GM23338 (cell line): ENCODE results near the gene ARHGAP1. TPM values are rescaled to one million over a fixed set of nuclear protein-coding genes. Genes with fewer than 3 reads are reported as not detected.

ENCODE experiments used
- ATAC-seq: fragments of 200-7000 bp; cut with Tn5 transposase; 3 replicates; pipeline ENCODE4 v1.9.1; 2020
- DNase-seq: peaks from one replicate; pipeline ENCODE4 v3.0.0-alpha.2; 2015; ENCODE audit warnings: low spot score
- H2AFZ ChIP-seq: fragments of 200-600 bp; sonication (generic); 2 replicates; pipeline ENCODE4 v1.8.0; 2016; ENCODE audit warnings: antibody characterized with exemption, mild to moderate bottlenecking, moderate library complexity
- H3F3A ChIP-seq: fragments of 200-600 bp; sonication (generic); replicated peaks from 2 replicates; pipeline ENCODE4 v1.8.0; 2017; ENCODE audit warnings: antibody characterized with exemption, mixed run types, low read depth
- H3K27ac ChIP-seq: fragments of 200-600 bp; sonication (generic); 2 replicates; pipeline ENCODE4 v1.6.1; 2016; ENCODE audit warnings: low read depth
- H3K27me3 ChIP-seq: fragments of 200-600 bp; sonication (generic); 2 replicates; pipeline ENCODE4 v1.8.0; 2016; ENCODE audit warnings: mild to moderate bottlenecking, mixed run types, moderate library complexity; ENCODE audit not compliant: insufficient read depth
- H3K36me3 ChIP-seq: fragments of 200-600 bp; sonication (generic); 2 replicates; pipeline ENCODE4 v1.8.0; 2016; ENCODE audit warnings: mild to moderate bottlenecking; ENCODE audit not compliant: insufficient read depth
- H3K4me1 ChIP-seq: fragments of 200-600 bp; sonication (generic); 2 replicates; pipeline ENCODE4 v1.8.0; 2016; ENCODE audit warnings: mild to moderate bottlenecking, moderate library complexity; ENCODE audit not compliant: insufficient read depth
- H3K4me2 ChIP-seq: fragments of 200-600 bp; sonication (generic); 2 replicates; pipeline ENCODE4 v1.7.1; 2017; ENCODE audit warnings: mixed run types
- H3K4me3 ChIP-seq: fragments of 200-600 bp; sonication (generic); 2 replicates; pipeline ENCODE4 v1.6.1; 2016; ENCODE audit warnings: mixed run types
- H3K79me2 ChIP-seq: fragments of 200-600 bp; sonication (generic); replicated peaks from 2 replicates; pipeline ENCODE4 v1.8.0; 2017; ENCODE audit warnings: mild to moderate bottlenecking; ENCODE audit not compliant: insufficient read depth
- H3K9me2 ChIP-seq: fragments of 200-600 bp; sonication (generic); 2 replicates; pipeline ENCODE4 v1.8.0; 2017; ENCODE audit not compliant: insufficient read depth
- H4K20me1 ChIP-seq: fragments of 200-600 bp; sonication (generic); replicated peaks from 2 replicates; pipeline ENCODE4 v1.8.0; 2017; ENCODE audit warnings: mild to moderate bottlenecking; ENCODE audit not compliant: insufficient read depth
- H3K27ac Mint-ChIP-seq: 2 replicates; pipeline ENCODE4 v1.8.0; 2020; ENCODE audit warnings: inconsistent platforms, mild to moderate bottlenecking, moderate library complexity, mixed read lengths
- H3K27me3 Mint-ChIP-seq: 3 replicates; pipeline ENCODE4 v1.8.0; 2022; ENCODE audit warnings: low read depth, mild to moderate bottlenecking, moderate library complexity, mixed read lengths, inconsistent platforms; ENCODE audit not compliant: insufficient read depth, poor library complexity
- H3K36me3 Mint-ChIP-seq: 3 replicates; pipeline ENCODE4 v1.8.0; 2021; ENCODE audit warnings: low read depth, mild to moderate bottlenecking, inconsistent platforms, moderate library complexity, mixed read lengths
- H3K4me1 Mint-ChIP-seq: 3 replicates; pipeline ENCODE4 v1.8.0; 2020; ENCODE audit warnings: mild to moderate bottlenecking, inconsistent platforms, mixed read lengths
- H3K4me3 Mint-ChIP-seq: 3 replicates; pipeline ENCODE4 v1.8.0; 2021; ENCODE audit warnings: moderate library complexity, mild to moderate bottlenecking, inconsistent platforms, mixed read lengths
- H3K9me3 Mint-ChIP-seq: 3 replicates; pipeline ENCODE4 v1.8.0; 2020; ENCODE audit warnings: moderate library complexity, mild to moderate bottlenecking, inconsistent platforms, mixed read lengths
- CREB1 ChIP-seq: fragments of 250-450 bp; sonication (Bioruptor Pico); IDR thresholded peaks from 2 replicates; pipeline ENCODE4 v1.5.0; 2020; ENCODE audit warnings: low read depth, mild to moderate bottlenecking, moderate library complexity
- EZH2phosphoT487 ChIP-seq: fragments of 200-600 bp; sonication (generic); IDR thresholded peaks from one replicate; pipeline ENCODE4 v1.8.1; 2018; ENCODE audit warnings: antibody characterized with exemption; ENCODE audit not compliant: unreplicated experiment
- JUNB ChIP-seq: IDR thresholded peaks from one replicate; pipeline ENCODE4 v1.6.1; 2016; ENCODE audit warnings: antibody characterized with exemption; ENCODE audit not compliant: unreplicated experiment
- NANOG ChIP-seq: IDR thresholded peaks from 2 replicates; pipeline ENCODE4 v1.6.1; 2016; ENCODE audit warnings: antibody characterized with exemption, borderline replicate concordance
- POLR2AphosphoS5 ChIP-seq: IDR thresholded peaks from 2 replicates; pipeline ENCODE4 v1.6.1; 2016; ENCODE audit warnings: antibody characterized with exemption, low read depth
- ZNF114 ChIP-seq: fragments of 250-450 bp; sonication (Bioruptor Pico); IDR thresholded peaks from 2 replicates; pipeline ENCODE4 v1.5.0; 2020; ENCODE audit warnings: mild to moderate bottlenecking, moderate library complexity
- polyA plus RNA-seq: library from polyadenylated mRNA; unstranded; fragments of >200 nt; fragmentation: Nextera tagmentation; extraction: Ambion mirVana; gene quantifications from 2 replicates; pipeline ENCODE4 v1.2.1, GENCODE V29; 2016
- total RNA-seq: library from RNA; depleted of rRNA; stranded (reverse); fragments of >200 nt; shearing (Covaris generic); gene quantifications from 2 replicates; pipeline ENCODE4 v1.2.3, GENCODE V29; 2014
- TF ChIP-seq, protein P1 (sequence below): fragments of 250-450 bp; sonication (Bioruptor Pico); IDR thresholded peaks from 2 replicates; pipeline ENCODE4 v1.5.0; 2020; ENCODE audit warnings: mild to moderate bottlenecking, moderate library complexity
- TF ChIP-seq, protein P2 (sequence below): IDR thresholded peaks from 2 replicates; pipeline ENCODE4 v1.6.1; 2016; ENCODE audit warnings: antibody characterized with exemption

ARHGAP1 gene
- total and polyA plus RNA-seq, 2 experiments from 2014 or later: 23.4 to 38.1 TPM

DNA sequence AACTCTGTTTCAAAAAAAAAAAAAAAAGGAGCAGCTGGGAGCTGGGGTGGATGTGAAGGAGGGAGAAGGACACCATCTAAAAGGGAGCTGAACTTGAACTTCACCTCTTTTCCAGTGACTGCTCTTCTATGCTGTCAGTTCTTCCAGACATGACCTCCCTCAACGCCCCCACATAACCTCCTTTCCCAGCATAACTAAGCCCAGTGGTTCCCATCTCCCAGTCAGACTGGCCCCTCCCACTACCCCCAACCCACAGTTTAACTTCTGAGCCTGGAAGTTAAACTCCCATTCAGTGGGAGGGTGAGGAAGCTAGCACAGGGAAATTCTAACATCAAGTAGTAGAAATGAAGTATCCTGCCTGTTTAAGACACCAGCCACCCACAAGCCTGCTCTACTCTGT lies 1.8 kb downstream of the ARHGAP1 start (continued):
- TF ChIP-seq JUNB: no peak
- no peak for TF ChIP-seq ZNF114 (CRISPR knock-in tag)
- TF ChIP-seq POLR2AphosphoS5: no peak
- no peak for TF ChIP-seq NANOG
- no peak for TF ChIP-seq CREB1 (CRISPR knock-in tag)
- TF ChIP-seq EZH2phosphoT487: no peak
- TF ChIP-seq, protein P1, sequence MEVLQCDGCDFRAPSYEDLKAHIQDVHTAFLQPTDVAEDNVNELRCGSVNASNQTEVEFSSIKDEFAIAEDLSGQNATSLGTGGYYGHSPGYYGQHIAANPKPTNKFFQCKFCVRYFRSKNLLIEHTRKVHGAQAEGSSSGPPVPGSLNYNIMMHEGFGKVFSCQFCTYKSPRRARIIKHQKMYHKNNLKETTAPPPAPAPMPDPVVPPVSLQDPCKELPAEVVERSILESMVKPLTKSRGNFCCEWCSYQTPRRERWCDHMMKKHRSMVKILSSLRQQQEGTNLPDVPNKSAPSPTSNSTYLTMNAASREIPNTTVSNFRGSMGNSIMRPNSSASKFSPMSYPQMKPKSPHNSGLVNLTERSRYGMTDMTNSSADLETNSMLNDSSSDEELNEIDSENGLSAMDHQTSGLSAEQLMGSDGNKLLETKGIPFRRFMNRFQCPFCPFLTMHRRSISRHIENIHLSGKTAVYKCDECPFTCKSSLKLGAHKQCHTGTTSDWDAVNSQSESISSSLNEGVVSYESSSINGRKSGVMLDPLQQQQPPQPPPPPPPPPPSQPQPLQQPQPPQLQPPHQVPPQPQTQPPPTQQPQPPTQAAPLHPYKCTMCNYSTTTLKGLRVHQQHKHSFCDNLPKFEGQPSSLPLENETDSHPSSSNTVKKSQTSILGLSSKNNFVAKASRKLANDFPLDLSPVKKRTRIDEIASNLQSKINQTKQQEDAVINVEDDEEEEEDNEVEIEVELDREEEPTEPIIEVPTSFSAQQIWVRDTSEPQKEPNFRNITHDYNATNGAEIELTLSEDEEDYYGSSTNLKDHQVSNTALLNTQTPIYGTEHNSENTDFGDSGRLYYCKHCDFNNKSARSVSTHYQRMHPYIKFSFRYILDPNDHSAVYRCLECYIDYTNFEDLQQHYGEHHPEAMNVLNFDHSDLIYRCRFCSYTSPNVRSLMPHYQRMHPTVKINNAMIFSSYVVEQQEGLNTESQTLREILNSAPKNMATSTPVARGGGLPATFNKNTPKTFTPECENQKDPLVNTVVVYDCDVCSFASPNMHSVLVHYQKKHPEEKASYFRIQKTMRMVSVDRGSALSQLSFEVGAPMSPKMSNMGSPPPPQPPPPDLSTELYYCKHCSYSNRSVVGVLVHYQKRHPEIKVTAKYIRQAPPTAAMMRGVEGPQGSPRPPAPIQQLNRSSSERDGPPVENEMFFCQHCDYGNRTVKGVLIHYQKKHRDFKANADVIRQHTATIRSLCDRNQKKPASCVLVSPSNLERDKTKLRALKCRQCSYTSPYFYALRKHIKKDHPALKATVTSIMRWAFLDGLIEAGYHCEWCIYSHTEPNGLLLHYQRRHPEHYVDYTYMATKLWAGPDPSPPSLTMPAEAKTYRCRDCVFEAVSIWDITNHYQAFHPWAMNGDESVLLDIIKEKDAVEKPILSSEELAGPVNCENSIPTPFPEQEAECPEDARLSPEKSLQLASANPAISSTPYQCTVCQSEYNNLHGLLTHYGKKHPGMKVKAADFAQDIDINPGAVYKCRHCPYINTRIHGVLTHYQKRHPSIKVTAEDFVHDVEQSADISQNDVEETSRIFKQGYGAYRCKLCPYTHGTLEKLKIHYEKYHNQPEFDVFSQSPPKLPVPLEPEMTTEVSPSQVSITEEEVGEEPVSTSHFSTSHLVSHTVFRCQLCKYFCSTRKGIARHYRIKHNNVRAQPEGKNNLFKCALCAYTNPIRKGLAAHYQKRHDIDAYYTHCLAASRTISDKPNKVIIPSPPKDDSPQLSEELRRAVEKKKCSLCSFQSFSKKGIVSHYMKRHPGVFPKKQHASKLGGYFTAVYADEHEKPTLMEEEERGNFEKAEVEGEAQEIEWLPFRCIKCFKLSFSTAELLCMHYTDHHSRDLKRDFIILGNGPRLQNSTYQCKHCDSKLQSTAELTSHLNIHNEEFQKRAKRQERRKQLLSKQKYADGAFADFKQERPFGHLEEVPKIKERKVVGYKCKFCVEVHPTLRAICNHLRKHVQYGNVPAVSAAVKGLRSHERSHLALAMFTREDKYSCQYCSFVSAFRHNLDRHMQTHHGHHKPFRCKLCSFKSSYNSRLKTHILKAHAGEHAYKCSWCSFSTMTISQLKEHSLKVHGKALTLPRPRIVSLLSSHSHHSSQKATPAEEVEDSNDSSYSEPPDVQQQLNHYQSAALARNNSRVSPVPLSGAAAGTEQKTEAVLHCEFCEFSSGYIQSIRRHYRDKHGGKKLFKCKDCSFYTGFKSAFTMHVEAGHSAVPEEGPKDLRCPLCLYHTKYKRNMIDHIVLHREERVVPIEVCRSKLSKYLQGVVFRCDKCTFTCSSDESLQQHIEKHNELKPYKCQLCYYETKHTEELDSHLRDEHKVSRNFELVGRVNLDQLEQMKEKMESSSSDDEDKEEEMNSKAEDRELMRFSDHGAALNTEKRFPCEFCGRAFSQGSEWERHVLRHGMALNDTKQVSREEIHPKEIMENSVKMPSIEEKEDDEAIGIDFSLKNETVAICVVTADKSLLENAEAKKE (CRISPR knock-in tag): no peak
- TF ChIP-seq, protein P2, sequence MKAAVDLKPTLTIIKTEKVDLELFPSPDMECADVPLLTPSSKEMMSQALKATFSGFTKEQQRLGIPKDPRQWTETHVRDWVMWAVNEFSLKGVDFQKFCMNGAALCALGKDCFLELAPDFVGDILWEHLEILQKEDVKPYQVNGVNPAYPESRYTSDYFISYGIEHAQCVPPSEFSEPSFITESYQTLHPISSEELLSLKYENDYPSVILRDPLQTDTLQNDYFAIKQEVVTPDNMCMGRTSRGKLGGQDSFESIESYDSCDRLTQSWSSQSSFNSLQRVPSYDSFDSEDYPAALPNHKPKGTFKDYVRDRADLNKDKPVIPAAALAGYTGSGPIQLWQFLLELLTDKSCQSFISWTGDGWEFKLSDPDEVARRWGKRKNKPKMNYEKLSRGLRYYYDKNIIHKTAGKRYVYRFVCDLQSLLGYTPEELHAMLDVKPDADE: no peak

- no peak for DNase-seq
- ATAC-seq: no peak
- Histone ChIP-seq H3K9me2 (no peaks in the 10 kb centered on the region), H3K36me3 (peaks cover 11% of the 10 kb centered on the region), H3K4me1 (0 out of 2 replicates have a peak, but pooled peaks cover 4% of the 10 kb centered on the region), H3K27me3 (no peaks in the 10 kb centered on the region), H3K4me2 (no peak overlapping the region), H3K79me2 (peaks cover 30% of the 10 kb centered on the region), H3K4me3 (no peak overlapping the region), H3K27ac (no peak overlapping the region), H4K20me1 (no peaks in the 10 kb centered on the region), H3F3A (no peaks in the 10 kb centered on the region), H2AFZ (no peak overlapping the region)
- Mint-ChIP-seq H3K9me3 (no peaks in the 10 kb centered on the region), H3K27ac (no peak overlapping the region), H3K4me3 (no peak overlapping the region), H3K27me3 (peaks cover 14% of the 10 kb centered on the region), H3K4me1 (peaks cover 19% of the 10 kb centered on the region), H3K36me3 (peaks cover 18% of the 10 kb centered on the region)
- TF ChIP-seq NANOG: no peak
Observed at GRCh38 chr11:46697723-46698122, 2.7 kb downstream of the ARHGAP1 start.
